Measurements from ENCODE around the gene EGFR.

DNA sequence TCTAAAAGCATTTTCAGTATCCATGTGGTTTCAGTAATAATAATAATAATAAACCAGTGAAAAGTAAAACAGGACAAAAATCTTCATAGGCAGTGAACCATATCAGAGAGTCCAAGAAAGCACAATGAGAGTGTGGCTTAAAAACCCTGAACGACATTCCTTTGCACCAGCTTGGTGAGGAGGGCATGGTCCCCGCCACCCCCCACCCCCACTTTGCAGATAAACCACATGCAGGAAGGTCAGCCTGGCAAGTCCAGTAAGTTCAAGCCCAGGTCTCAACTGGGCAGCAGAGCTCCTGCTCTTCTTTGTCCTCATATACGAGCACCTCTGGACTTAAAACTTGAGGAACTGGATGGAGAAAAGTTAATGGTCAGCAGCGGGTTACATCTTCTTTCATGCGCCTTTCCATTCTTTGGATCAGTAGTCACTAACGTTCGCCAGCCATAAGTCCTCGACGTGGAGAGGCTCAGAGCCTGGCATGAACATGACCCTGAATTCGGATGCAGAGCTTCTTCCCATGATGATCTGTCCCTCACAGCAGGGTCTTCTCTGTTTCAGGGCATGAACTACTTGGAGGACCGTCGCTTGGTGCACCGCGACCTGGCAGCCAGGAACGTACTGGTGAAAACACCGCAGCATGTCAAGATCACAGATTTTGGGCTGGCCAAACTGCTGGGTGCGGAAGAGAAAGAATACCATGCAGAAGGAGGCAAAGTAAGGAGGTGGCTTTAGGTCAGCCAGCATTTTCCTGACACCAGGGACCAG, 172.5 kb downstream of the EGFR start:
- TF ChIP-seq, protein P1, sequence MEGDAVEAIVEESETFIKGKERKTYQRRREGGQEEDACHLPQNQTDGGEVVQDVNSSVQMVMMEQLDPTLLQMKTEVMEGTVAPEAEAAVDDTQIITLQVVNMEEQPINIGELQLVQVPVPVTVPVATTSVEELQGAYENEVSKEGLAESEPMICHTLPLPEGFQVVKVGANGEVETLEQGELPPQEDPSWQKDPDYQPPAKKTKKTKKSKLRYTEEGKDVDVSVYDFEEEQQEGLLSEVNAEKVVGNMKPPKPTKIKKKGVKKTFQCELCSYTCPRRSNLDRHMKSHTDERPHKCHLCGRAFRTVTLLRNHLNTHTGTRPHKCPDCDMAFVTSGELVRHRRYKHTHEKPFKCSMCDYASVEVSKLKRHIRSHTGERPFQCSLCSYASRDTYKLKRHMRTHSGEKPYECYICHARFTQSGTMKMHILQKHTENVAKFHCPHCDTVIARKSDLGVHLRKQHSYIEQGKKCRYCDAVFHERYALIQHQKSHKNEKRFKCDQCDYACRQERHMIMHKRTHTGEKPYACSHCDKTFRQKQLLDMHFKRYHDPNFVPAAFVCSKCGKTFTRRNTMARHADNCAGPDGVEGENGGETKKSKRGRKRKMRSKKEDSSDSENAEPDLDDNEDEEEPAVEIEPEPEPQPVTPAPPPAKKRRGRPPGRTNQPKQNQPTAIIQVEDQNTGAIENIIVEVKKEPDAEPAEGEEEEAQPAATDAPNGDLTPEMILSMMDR (IDR thresholded peaks at IDR 0.05; ENCODE audit: low read depth, low read length): no peak
- no peak for TF ChIP-seq EZH2phosphoT487 (IDR thresholded peaks at IDR 0.05; ENCODE audit: low read depth)
